G401.6 (cell line): ENCODE measurements around the gene OR51M1.
"Not testable (repeated sequence)": the region's sequence is repeated elsewhere in the genome, so short reads cannot be mapped to it uniquely, and the experiment has no call there.

Source experiments
- FAIRE-seq: peaks from 2 replicates; lab custom pipeline; 2012; peaks lifted over from hg19 to GRCh38; lab: Jason Lieb, UNC

OR51M1 gene

GRCh38 chr11:5383576-5383975, at the start of gene OR51M1:
Gene OR51M1 (plus strand): TSS chr11:5383812. CDS start chr11:5389399, 5,587 bp downstream.
- FAIRE-seq = no peak

- no peak for FAIRE-seq
Observed at GRCh38 chr11:5335170-5335569, 48.4 kb upstream of the OR51M1 start.

GRCh38 chr11:5336331-5336730, 47.3 kb upstream of the OR51M1 start:
- no peak for FAIRE-seq

- FAIRE-seq = not testable (repeated sequence)
Observed at GRCh38 chr11:5337253-5337652, 46.4 kb upstream of the OR51M1 start.

GRCh38 chr11:5339771-5340322, 43.8 kb upstream of the OR51M1 start:
- FAIRE-seq = no peak

GRCh38 chr11:5343474-5344335, 39.9 kb upstream of the OR51M1 start, which contains the start of gene OR51B5:
Gene OR51B5 (minus strand): TSS chr11:5343524. CDS start chr11:5343524, 0 bp downstream.
- FAIRE-seq = no peak

GRCh38 chr11:5345831-5346230, 37.8 kb upstream of the OR51M1 start:
- no peak for FAIRE-seq

- FAIRE-seq = no peak
Observed at GRCh38 chr11:5348551-5349194, 34.9 kb upstream of the OR51M1 start.

- FAIRE-seq = no peak
Observed at GRCh38 chr11:5349550-5349949, 34.1 kb upstream of the OR51M1 start.

- no peak for FAIRE-seq
Observed at GRCh38 chr11:5351208-5351607, 32.4 kb upstream of the OR51M1 start, which contains the start of gene OR51B6. Gene OR51B6 (plus strand): TSS chr11:5351508. CDS start chr11:5351508, 0 bp downstream.

- not testable (repeated sequence) for FAIRE-seq
Observed at GRCh38 chr11:5356031-5356430, 27.6 kb upstream of the OR51M1 start.

GRCh38 chr11:5362017-5362625, 21.5 kb upstream of the OR51M1 start:
- no peak for FAIRE-seq

GRCh38 chr11:5363679-5364078, 19.9 kb upstream of the OR51M1 start:
- FAIRE-seq = no peak

- FAIRE-seq = no peak
Observed at GRCh38 chr11:5364214-5364613, 19.4 kb upstream of the OR51M1 start.

GRCh38 chr11:5366365-5366764, 17.2 kb upstream of the OR51M1 start:
- not testable (repeated sequence) for FAIRE-seq

- no peak for FAIRE-seq
Observed at GRCh38 chr11:5366856-5367255, 16.8 kb upstream of the OR51M1 start.

GRCh38 chr11:5367448-5368074, 16.1 kb upstream of the OR51M1 start:
- FAIRE-seq = no peak

GRCh38 chr11:5368502-5369043, 15.0 kb upstream of the OR51M1 start:
- FAIRE-seq = no peak

GRCh38 chr11:5369789-5370188, 13.8 kb upstream of the OR51M1 start:
- FAIRE-seq = no peak

- no peak for FAIRE-seq
Observed at GRCh38 chr11:5380740-5381342, 2.8 kb upstream of the OR51M1 start.

- FAIRE-seq = no peak
Observed at GRCh38 chr11:5384335-5384734, 723 bp downstream of the OR51M1 start.
